Islet of Langerhans (tissue), 1 donor: ENCODE data around the gene TSPAN3.

Source experiments
- FAIRE-seq: peaks from one replicate; lab custom pipeline; 2011; peaks lifted over from hg19 to GRCh38; lab: Jason Lieb, UNC

The TSPAN3 gene

DNA sequence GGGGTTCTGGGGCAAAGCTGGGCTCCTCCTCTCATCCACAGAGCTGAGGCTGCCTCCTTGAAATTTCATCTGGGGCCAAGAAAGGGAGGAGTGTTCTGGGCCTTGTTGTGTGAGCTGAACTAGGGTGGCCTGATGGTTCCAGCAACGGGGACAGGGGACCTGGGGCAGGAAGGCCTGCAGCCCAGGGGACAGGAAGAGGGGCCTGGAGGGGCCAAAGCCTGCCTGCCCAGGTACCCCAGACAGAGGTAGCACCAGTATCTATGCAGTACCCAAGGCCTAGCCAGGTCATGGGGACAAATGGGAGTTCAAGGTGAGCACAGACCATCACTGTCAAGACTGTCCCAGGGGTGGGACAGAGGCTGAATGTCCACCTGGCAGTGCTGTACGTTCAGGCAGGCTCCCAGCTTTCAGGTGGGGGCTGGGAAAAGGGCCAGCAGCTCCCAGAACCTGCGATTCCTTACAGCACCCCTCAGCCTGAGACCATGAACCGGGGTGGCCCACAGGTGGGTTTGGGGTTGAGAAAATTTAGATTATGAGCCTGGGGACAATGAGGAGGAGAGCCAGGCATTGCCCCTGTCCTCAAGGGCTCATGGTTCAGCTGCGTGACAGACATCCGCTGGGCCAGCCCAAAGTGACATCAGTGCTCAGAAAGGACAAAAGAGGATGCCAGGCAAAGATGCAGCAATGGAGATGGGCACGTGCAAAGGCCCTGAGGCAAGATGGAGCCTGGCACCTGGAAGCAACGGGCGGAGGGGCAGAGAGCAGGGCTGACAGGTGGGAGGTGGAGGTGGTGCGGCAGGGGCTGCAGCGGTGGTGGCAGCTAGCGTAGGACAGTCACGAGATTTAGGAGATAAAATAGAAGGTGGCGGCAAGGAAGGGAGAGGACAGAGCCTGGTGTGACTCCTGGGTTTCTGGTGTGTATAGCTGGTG lies 48.0 kb downstream of the TSPAN3 start:
- FAIRE-seq = no peak

DNA sequence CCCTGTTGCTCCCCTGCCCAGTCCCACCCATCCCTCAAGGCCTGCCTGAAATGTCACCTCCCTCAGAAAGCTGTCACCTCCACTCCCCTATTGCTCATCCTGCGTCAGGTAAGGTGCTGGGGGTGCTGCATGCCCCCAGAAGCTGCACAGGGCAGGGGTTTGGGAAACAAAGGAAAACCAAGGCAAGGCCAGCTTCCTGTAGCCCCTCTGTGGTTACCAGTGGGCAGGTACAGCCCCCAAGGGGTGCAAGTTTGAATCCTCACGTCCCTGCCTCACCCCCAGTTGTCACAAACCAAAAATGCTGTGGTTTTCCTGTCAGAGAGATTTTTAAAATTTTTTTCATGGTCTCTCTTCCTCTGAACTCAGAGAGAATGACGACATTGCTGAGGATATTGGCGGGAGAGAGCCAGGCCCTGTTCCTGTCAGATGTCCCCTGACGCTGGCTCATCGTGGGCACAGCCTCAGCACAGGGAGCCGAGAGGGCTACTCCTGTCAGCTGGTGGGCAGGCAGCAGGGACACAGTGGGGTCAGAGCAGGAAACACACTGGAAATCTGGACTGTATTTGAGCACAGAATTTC lies 49.0 kb downstream of the TSPAN3 start:
- no peak for FAIRE-seq

DNA sequence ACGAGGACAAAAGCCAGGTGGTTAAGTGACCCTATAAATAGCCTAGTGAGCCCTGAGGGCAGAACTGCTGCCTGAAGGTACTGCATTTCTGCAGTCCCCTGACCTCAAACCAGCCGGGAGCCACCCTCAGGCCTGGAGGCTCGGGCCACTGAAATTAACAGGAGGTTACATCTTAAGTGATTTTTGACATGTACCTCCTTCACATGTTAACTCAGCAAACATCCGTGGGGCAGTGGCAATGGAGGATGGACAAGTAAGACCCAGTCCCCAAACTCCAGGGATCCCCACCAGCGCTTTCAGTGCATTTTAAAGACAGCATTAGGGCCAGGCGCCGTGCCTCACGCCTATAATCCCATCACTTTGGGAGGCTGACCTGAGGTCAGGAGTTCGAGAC lies 49.8 kb downstream of the TSPAN3 start:
- no peak for FAIRE-seq

DNA sequence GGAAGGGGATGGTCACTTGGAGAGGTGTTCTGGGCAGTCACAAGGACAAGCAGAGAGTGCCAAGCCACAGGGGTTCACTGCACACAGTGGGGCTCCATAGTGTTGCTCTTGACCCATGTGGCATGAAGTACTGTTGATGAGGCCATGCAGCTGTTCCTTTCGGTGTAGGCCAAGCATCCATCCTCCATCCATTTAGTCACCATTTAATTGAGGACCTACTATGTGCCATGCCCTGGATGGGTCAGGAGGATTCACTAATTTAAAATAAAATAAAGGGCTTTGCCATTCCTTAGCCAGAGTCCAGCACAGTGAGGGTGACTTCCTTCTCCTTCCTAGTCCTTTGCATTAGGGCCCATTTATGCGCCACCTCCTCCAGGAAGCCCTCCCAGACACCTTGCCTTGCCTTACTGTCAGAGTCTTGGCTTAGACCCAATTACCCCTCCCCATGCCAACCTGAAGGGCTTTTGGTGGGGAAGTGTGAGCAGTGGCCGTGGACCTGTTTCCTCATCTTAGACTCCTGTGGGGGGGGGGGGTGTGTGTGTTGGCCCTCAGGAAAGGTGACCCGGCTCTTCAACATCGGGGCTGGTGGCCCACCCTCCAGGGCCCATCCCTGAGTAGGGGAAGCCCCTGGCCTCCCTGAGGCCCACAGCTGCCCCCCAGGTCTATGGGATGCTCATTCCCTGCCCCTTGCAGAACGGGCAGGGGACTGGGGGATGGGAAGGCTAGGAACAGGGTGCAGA lies 50.4 kb downstream of the TSPAN3 start:
- no peak for FAIRE-seq

DNA sequence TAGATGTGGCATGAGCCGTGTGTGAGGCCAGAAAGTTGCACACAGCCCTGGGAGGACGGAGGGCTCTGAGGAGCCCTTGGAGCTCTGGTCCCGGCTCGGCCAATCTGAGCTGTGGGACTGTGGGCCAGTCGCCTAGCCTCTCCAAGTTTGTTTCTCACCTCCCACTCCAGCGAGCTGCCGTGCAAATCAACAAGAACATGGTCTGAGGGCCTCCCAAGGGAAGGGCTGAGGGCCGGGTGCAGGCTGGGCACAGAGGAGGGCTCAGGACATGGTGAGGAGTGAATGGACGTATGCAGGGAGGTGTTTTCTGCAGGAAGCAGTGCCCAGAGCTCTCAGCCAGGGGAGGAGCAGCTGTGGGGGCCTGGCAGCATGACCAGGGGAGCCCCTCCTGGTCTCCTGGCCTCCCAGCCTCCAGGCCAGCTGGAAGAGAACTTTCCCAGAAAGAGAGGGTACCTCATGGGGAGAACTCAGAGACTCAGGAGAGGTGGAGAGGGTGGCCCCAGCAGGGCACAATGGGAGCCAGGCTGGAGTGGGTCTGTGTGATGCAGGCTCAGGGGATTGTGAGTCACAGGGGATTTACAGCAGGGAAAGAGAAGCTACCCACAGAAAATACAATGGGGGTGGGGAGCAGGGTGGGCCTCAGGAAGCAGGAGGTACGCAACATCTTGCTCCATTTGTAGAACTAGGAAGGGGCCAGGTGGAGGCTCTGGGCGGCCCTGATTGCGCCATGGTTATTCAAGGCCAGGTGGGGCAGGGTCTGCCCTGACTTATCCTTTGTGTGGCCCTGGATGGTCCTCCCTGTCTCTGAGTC lies 51.2 kb downstream of the TSPAN3 start:
- FAIRE-seq = no peak

DNA sequence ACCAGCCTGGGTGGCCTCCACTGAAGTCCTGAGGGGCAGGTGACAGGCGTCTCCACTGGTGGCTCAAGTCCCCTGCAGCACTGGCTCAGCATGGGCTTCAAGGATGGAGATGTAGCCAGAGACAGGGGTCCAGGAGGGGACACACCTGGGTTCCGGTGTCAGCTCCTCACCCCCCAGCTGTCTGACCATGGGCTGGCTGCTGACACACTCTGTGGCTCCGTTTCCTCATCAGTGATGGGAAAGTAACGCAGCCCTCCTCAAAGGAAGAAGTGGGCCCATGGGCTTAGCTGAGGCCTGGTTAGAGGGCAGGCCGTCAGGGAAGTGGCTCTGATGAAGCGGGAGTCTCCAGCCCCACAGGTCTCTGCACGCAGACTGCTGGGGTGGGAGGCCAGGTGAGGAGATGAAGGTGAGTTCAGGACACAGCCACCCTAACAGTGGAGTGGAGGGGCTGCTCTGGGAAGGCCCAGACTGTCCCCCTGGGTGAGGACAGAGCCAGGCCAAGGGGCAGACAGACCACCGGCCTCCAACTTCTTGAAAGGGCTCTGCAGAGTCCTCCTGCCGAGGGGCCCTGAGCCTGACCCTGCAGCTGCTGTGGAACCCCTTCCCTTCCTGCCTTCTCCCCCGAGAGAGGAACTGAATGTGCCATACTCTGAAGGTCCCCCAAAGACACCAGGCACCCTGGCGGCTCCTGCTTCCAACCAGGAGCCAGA lies 52.0 kb downstream of the TSPAN3 start:
- no peak for FAIRE-seq

DNA sequence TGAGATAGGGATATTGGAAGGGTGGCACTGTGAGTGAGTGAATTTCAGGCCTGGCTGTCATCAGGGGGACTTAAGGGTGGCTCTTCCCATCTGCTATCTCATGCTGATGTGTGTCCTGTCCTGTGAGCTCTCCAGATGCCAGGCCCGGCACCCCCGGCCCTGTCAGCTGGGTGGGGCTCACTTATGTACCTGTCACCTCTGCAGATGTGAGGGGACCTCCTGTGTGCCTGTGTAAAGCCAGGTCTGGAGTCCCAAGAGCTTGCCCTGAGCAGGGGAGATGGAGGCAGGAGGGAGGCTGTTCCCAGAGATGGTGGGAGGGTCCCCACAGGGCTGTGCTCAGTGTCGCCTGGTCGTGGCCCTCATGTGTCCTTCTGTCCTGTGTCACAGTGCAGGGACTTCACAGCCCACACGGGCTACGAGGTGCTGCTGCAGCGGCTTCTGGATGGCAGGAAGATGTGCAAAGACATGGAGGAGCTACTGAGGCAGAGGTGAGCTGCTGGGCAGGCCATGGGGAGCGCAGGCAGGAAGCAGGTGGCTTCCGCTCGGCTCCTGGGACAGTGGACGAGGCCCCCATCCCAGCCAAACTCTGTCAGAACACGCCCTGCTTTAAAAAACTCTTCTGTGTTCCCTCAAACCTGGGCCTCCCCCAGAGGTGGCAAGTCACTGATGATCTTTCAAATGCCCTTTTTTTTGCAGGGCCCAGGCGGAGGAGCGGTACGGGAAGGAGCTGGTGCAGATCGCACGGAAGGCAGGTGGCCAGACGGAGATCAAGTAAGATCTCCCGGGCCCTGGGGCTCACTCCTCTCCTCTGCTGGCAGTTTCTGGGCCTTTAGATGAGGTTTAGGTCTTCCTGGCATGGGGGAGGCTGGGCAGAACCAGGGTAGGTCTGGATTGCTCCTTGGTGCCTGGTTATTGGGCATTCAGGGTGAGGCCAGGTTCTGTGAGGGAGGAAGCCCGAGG lies 52.9 kb downstream of the TSPAN3 start:
- FAIRE-seq = no peak

DNA sequence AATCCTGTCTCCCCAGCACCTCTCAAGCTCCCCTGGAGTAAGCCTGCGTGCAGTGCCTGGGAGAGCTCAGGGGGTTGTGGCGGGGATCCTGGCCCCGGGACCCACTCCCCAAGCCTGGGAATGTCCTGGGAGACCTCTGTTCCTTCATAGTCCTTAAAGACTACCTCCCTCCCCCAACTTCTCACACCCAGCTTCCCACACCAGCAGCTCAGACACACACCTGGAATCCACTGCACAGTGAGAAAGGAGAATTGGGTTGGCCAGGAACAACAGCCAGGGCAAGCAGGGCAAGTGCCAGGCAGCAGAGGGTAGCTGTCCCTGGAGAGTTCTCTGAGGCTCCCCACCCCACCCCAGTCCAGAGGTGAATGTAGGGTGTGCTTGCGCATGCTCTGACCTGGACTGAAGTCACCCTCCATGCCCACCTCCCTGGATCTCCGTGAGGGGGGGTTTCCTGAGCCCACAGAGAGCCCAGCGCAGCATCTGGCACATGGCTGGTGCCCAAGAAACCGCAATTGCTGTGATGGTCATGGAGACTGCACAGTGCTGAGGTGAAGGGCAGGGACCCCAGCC lies 53.7 kb downstream of the TSPAN3 start:
- no peak for FAIRE-seq

DNA sequence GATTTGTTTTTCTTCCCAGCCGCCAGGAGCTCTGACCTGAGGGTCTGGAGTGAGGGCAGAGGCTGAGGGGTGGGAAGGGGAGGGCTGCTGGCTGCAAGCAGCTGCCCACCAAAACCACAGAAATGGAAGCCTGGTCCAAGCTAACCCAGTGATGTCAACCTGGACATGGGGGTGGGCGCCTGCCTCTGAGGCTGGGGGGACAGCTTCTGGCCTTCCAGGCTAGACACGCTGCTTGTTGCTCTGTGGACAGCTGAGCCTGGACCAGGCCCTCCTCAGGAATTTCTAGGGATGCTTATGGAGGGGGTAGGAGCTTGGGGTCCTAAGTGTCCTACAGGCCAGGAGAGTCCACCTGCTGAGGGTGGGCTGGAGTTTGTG lies 54.6 kb downstream of the TSPAN3 start:
- FAIRE-seq = no peak

DNA sequence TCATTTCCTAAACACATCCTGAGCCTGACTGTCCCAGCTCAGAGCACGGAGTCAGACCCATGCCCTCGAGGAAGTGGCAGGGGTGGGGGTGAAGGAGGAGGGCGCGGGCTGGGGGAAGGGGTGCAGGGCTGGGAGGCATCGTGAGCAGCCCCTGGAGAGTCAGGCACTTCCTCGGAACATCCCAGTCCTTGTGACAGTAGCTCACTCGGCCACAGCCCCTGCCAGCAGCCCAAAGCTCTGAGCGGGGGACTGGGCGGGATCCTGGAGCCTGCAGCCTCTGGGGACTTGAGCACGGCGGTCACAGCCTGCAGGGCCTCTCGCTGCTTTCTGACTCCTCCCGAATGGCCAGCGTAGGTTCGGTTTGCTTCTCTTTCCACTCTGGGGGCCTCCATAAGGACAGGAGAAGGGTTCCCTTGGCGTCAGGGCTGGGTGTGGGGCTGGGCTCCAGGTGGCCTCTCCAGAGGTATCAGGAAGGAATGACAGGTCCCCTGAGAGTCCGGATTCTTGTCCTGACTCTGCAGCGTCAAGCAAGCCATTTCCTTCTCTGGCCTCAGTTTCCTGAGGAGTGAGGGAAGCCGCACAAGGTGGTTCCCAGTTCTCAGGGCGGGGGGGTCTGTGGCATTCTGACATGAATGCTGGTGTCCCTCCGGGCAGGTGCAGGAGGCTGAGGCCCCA lies 55.1 kb downstream of the TSPAN3 start:
- FAIRE-seq = no peak

DNA sequence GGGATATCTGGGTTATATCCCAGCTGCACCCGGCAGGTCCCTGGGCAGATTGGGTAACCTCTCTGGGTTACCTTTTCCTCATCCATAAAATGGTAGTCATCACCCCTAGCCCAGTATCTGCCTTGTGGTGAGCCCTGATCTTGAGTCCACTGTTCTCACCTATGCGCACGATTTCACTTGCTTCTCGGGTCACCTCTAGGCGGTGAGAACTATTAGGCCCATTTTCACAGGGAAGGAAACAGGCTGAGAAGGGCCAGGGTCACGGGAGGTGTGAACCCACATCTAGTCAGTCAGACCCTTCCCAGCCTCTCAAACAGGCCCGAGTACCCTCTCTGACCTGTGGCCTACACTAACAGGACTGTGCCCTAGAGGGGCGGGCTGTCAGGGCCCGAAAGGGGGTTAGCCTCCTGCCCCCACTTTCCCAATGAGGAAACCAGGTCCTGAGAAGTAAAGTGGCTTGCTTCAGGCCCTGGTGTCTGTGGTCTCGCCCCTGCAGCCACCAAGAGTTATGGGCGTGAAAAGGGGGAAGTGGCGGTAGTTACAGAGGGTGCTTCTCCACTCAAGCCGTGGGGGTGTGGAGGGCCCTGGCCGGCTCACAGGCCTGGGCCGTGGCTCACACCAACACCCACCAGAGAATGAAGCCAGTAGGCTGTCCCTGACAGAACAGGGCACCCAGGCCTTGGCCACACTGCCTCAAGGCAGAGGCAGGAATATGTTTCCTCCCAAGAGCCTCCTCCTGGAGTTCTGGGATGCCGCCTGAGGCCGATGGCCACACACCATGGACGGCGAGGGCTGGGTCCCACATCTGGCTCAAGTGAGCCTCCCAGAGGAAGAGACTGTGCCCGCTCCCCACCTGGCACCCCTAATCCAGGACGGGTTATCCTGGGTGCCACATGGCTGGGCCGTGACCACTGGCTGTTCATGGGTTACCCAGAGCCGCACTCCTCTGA lies 56.5 kb downstream of the TSPAN3 start:
- no peak for FAIRE-seq

DNA sequence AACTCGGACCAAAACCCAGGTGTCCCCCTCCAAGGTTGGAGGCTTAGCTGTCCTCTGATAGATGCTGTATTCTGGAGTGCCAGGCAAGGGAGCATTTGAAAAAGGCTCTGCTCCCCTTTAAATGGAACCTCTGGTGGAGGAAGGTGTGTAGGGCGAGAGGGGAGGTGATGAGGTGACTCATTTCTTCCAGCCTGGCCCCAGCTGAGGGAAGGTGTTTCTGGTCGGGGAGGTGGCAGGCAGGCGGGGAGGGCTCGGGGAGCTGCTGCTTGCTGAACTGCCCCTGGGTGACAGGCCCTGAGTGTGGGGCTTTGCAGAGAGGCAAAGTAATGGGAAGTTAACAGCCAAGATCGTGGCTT lies 57.2 kb downstream of the TSPAN3 start:
- FAIRE-seq = no peak

DNA sequence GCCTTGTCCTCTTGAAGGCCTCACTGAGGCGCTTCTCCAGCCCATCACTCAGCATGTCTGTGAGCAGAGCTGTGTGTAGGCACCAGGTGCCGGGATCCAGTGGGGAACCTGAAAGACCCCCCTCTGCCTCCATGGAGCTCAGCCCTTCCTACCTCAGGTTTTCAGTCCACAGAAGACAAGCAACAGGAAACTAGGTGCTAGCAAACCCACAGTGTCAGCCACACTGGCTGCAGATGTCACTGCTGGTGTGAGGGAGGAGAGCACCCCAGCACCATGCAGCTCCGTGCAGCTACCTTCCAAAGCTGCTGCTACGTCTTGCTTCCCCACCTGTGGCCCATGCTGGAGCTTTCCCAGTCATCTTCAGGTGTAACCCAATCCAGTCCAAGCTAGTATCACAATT lies 58.0 kb downstream of the TSPAN3 start:
- no peak for FAIRE-seq

DNA sequence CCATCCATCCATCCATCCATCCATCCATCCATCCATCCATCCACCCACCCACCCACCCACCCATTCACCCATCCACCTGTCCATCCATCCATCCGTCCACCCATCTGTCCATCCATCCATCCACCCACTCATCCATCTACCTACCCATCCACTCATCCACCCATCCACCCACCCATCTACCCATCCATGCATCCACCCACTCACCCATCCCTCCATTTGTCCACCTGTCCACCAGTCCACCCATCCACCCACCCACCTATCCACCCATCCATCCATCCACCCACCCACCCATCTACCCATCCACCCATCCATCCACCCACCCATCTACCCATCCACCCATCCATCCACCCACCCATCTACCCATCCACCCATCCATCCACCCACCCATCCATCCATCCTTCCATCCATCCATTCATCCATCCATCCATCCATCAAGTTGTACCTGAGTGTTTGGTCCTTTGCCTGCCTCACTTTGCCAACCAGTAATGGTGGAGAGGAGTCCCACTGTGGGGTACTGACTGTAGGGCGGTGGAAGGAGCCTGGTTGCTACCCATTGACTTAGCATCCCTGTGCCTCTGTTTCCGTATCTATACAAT lies 58.7 kb downstream of the TSPAN3 start:
- no peak for FAIRE-seq

DNA sequence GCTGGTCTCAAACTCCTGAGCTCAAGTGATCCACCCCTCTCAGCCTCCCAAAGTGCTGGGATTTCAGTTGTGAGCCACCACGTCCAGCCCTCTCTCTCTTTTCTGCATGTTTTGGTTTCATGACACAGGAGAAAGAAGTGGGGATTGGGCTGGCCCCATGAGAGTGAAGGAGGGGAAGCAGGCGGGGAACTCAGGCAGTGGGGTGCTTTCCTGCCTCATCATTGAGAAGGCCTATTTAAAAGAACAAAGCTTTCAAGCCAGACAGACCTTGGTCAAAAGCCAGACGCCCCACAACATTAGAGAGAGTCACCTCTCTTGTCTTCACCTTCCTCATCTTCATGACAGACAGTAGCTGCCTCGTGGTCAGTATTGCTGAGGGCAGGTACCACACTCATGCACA lies 60.1 kb downstream of the TSPAN3 start:
- FAIRE-seq = no peak

DNA sequence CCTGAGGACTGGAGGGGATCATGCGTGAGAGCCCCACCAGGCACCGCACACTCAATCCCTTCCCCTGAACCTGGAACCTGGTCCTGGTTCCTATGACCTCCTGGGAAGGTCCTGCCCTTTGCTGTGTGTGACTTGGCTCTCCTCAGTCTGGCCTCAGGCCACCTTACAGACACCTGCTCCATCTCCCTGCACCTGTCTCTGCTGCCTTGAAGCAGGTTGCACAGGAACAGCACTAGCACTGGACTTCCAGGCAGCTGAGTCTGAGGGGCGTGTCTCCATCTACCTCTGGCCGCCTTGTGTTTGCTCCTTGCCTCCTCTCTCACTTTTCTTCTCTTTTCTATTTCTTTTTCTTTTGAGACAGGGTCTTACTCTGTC lies 60.6 kb downstream of the TSPAN3 start:
- no peak for FAIRE-seq

DNA sequence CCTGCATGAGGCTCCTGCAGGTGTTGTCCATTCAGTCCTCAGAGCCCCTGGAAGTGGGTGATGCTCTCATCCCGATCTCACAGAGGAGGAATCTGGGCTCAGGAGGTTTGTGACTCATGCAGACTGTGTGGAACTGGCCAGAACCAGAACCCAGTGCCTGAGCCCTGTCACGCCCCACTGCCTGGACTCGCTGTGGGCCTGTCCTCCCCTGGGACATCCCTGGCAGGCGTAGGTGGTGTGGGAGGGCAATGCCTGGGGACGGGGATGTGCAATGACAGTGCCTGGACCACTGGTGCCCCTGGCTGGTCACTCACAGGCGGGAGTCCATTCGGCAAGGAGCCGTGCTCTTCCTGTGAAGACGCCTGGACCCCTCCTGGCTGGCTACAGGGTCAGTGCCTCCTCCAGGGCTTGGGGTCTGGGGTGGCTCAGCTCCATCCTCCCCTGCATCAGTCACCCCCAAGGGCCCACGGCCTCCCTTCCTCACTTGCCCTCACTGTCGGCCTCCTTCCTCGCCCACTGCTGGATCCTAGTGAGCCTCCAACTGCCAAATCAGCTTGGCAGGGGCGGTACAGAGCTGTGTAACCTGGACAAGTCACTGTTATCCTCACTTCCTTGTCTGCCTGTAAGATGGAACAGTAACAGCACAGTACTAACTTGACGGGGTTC lies 61.1 kb downstream of the TSPAN3 start:
- no peak for FAIRE-seq

DNA sequence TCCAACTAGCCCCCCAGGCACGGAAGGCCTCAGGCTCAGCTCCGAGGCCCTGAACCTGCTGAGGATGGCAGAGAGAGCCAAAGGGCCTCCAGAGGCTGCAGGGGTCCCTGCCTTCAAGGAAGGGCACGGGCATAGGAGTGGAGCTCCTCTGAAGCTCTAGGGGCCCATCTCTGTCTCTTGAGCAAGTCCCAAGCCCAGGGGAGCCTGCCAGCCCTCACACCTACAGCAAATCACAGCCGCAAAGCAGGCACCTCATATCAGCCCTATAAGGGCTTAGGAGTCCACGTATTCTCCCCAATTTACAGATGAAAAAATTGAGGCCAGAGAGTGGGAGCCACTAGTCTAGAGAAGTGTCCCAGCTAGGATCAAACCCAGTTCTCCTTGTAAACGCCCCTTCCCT lies 61.7 kb downstream of the TSPAN3 start:
- FAIRE-seq = no peak
